H1 (cell line): Measurements from ENCODE around the gene IQGAP3. TPM values are rescaled to one million over a fixed set of nuclear protein-coding genes. Genes with fewer than 3 reads are reported as not detected.

ENCODE experiments used
- CTCF ChIA-PET: fragments of 300-600 bp; sonication (Branson Sonifier 250); formaldehyde crosslinking; loops from one replicate; lab custom pipeline; 2021; ENCODE audit not compliant: partially characterized antibody; lab: Charles Lee
- POLR2A ChIA-PET: fragments of 300-600 bp; sonication (Branson Sonifier 250); formaldehyde crosslinking; loops from one replicate; lab custom pipeline; 2021; ENCODE audit warnings: inconsistent platforms; ENCODE audit not compliant: partially characterized antibody; lab: Charles Lee
- DNase-seq, 2 experiments: peaks; one replicate each; pipeline versions ENCODE4 v3.0.0 to v3.0.0-alpha.2; 2010 to 2022; ENCODE audit warnings: low spot score in 2 of 2, low read depth in 1 of 2, mixed read lengths in 1 of 2
- FAIRE-seq: peaks from 2 replicates; lab custom pipeline; 2011; peaks lifted over from hg19 to GRCh38; lab: Jason Lieb, UNC
- H2AFZ ChIP-seq: 2 replicates; pipeline ENCODE4 v1.8.1; 2012; ENCODE audit warnings: low read length, inconsistent platforms
- H2AK5ac ChIP-seq: 2 replicates; pipeline ENCODE4 v1.6.1; 2013; ENCODE audit warnings: low read depth, low read length
- H2BK120ac ChIP-seq: replicated peaks from 2 replicates; pipeline ENCODE3; 2013; ENCODE audit warnings: low read depth, low read length, inconsistent platforms
- H2BK12ac ChIP-seq: 2 replicates; pipeline ENCODE4 v1.6.1; 2013; ENCODE audit warnings: low read depth, low read length
- H2BK15ac ChIP-seq: 2 replicates; pipeline ENCODE4 v1.6.1; 2013; ENCODE audit warnings: low read length
- H2BK20ac ChIP-seq: 2 replicates; pipeline ENCODE4 v1.6.1; 2013; ENCODE audit warnings: low read length
- H2BK5ac ChIP-seq: 2 replicates; pipeline ENCODE4 v1.6.1; 2013; ENCODE audit warnings: low read depth, low read length
- H3K14ac ChIP-seq: 2 replicates; pipeline ENCODE4 v1.6.1; 2013; ENCODE audit warnings: inconsistent platforms; ENCODE audit not compliant: insufficient read length
- H3K18ac ChIP-seq: 2 replicates; pipeline ENCODE4 v1.6.1; 2013; ENCODE audit warnings: low read length; ENCODE audit errors: extremely low read depth
- H3K23ac ChIP-seq: 2 replicates; pipeline ENCODE4 v1.6.1; 2013; ENCODE audit warnings: inconsistent platforms; ENCODE audit not compliant: insufficient read length
- H3K23me2 ChIP-seq: 2 replicates; pipeline ENCODE4 v1.6.1; 2013; ENCODE audit warnings: low read depth, low read length
- H3K27ac ChIP-seq: 2 replicates; pipeline ENCODE4 v1.6.1; 2011; ENCODE audit warnings: low read depth, low read length, inconsistent platforms
- H3K27me3 ChIP-seq, 4 experiments: replicated peaks in 1 of 4; 1 replicate in 1 of 4; 2 replicates in 3 of 4; pipeline versions ENCODE4 v1.6.1 to v1.8.1; 2011 to 2013; ENCODE audit warnings: low read length in 3 of 4, mild to moderate bottlenecking in 3 of 4, inconsistent platforms in 2 of 4, mixed read lengths in 2 of 4, moderate library complexity in 1 of 4; ENCODE audit not compliant: control insufficient read depth in 3 of 4, insufficient read depth in 3 of 4; ENCODE audit errors: extremely low read depth in 1 of 4
- H3K36me3 ChIP-seq, 4 experiments: 2 replicates each; pipeline versions ENCODE4 v1.6.1 to v1.8.1; 2011 to 2013; ENCODE audit warnings: mild to moderate bottlenecking in 4 of 4, low read length in 3 of 4, moderate library complexity in 2 of 4, control low read depth in 1 of 4, inconsistent platforms in 1 of 4; ENCODE audit not compliant: insufficient read depth in 4 of 4, control insufficient read depth in 2 of 4
- H3K4ac ChIP-seq: replicated peaks from 2 replicates; pipeline ENCODE3; 2013; ENCODE audit warnings: low read length, low read depth, mixed read lengths, inconsistent platforms; ENCODE audit not compliant: insufficient read length
- H3K4me1 ChIP-seq, 4 experiments: replicated peaks in 1 of 4; 1 replicate in 1 of 4; 2 replicates in 3 of 4; pipeline versions ENCODE4 v1.6.1 to v1.8.1; 2011 to 2013; ENCODE audit warnings: low read length in 3 of 4, inconsistent platforms in 2 of 4, mixed read lengths in 1 of 4; ENCODE audit not compliant: insufficient read depth in 4 of 4, control insufficient read depth in 3 of 4
- H3K4me2 ChIP-seq, 2 experiments: 2 replicates each; pipeline versions ENCODE4 v1.6.1 to v1.8.1; 2011 to 2013; ENCODE audit warnings: low read depth in 2 of 2, low read length in 2 of 2, control low read depth in 1 of 2, inconsistent platforms in 1 of 2, mild to moderate bottlenecking in 1 of 2; ENCODE audit not compliant: insufficient read depth in 1 of 2
- H3K4me3 ChIP-seq, 4 experiments: fragments of 200-600, 300-600 bp in 1 of 4; sonication (generic), shearing (Covaris generic), sonication (Bioruptor Twin) in 1 of 4; 2 replicates each; pipeline versions ENCODE4 v1.5.1 to v1.8.1; 2011 to 2016; ENCODE audit warnings: low read length in 4 of 4, low read depth in 3 of 4, control low read depth in 2 of 4, inconsistent platforms in 2 of 4, mild to moderate bottlenecking in 2 of 4, mixed read lengths in 1 of 4, moderate library complexity in 1 of 4; ENCODE audit not compliant: insufficient read depth in 2 of 4; ENCODE audit errors: extremely low read depth in 1 of 4
- H3K56ac ChIP-seq: replicated peaks from 2 replicates; pipeline ENCODE3; 2013; ENCODE audit warnings: low read depth, mild to moderate bottlenecking, mixed read lengths, low read length, inconsistent platforms; ENCODE audit not compliant: insufficient read length
- H3K79me1 ChIP-seq: 2 replicates; pipeline ENCODE4 v1.6.1; 2013; ENCODE audit warnings: low read depth, low read length, control low read depth
- H3K79me2 ChIP-seq, 2 experiments: 2 replicates each; pipeline versions ENCODE4 v1.6.1 to v1.8.1; 2012 to 2013; ENCODE audit warnings: low read length in 2 of 2, mild to moderate bottlenecking in 2 of 2, inconsistent platforms in 1 of 2; ENCODE audit not compliant: insufficient read depth in 2 of 2, control insufficient read depth in 1 of 2
- H3K9ac ChIP-seq, 4 experiments: replicated peaks in 1 of 4; 1 replicate in 1 of 4; 2 replicates in 3 of 4; pipeline versions ENCODE4 v1.6.1 to v1.8.1; 2011 to 2013; ENCODE audit warnings: low read depth in 3 of 4, low read length in 3 of 4, control low read depth in 2 of 4, mild to moderate bottlenecking in 2 of 4, moderate library complexity in 2 of 4, inconsistent platforms in 1 of 4; ENCODE audit errors: extremely low read depth in 1 of 4
- H3K9me3 ChIP-seq, 2 experiments: 2 replicates each; pipeline versions ENCODE4 v1.6.1 to v1.8.1; 2012 to 2013; ENCODE audit warnings: mild to moderate bottlenecking in 2 of 2, moderate library complexity in 2 of 2, control low read depth in 1 of 2, inconsistent platforms in 1 of 2, low read depth in 1 of 2, low read length in 1 of 2, mixed read lengths in 1 of 2; ENCODE audit not compliant: insufficient read depth in 2 of 2
- H4K20me1 ChIP-seq, 2 experiments: replicated peaks in 1 of 2; 2 replicates each; pipeline versions ENCODE3 to v1.8.1; 2011 to 2013; ENCODE audit warnings: inconsistent platforms in 2 of 2, low read length in 2 of 2, mild to moderate bottlenecking in 1 of 2; ENCODE audit not compliant: insufficient read depth in 2 of 2, control insufficient read depth in 1 of 2
- H4K5ac ChIP-seq: 2 replicates; pipeline ENCODE4 v1.6.1; 2013; ENCODE audit warnings: low read length, low read depth, mixed read lengths, inconsistent platforms; ENCODE audit not compliant: insufficient read length
- H4K8ac ChIP-seq: 2 replicates; pipeline ENCODE4 v1.8.0; 2013; ENCODE audit warnings: mild to moderate bottlenecking, moderate library complexity, low read length, inconsistent platforms; ENCODE audit not compliant: insufficient read depth; ENCODE audit errors: extremely low read depth
- H4K91ac ChIP-seq: replicated peaks from 2 replicates; pipeline ENCODE3; 2013; ENCODE audit warnings: low read length, mixed read lengths, inconsistent platforms; ENCODE audit not compliant: insufficient read length
- KDM4A ChIP-seq: IDR thresholded peaks from one replicate; pipeline ENCODE4 v1.7.1; 2012; ENCODE audit warnings: low read depth, mild to moderate bottlenecking, moderate library complexity, low read length, inconsistent platforms; ENCODE audit not compliant: severe bottlenecking
- SIRT6 ChIP-seq: IDR thresholded peaks from one replicate; pipeline ENCODE4 v1.7.1; 2012; ENCODE audit warnings: low read length, inconsistent platforms
- SP4 ChIP-seq: IDR thresholded peaks from 2 replicates; pipeline ENCODE4 v1.6.1; 2012; ENCODE audit warnings: low read length, inconsistent platforms
- WGBS, 2 experiments: shearing (Covaris generic) in 1 of 2; methylation state at CpG; one replicate each; pipeline versions ENCODE4 v1.1.6 to v1.1.7; 2013 to 2015; ENCODE audit warnings: low lambda C conversion rate in 2 of 2, mixed read lengths in 2 of 2, inconsistent platforms in 1 of 2, low coverage in 1 of 2, missing lambda C conversion rate in 1 of 2; ENCODE audit not compliant: insufficient replicate concordance in 2 of 2, insufficient coverage in 1 of 2, insufficient read length in 1 of 2; ENCODE audit errors: extremely low coverage in 1 of 2, missing lambda C conversion rate in 1 of 2; 5-methylcytosine and 5-hydroxymethylcytosine counted together
- polyA plus RNA-seq, 7 experiments: library from polyadenylated mRNA; depleted of rRNA in 3 of 7; stranded (reverse) in 5 of 7; unstranded in 2 of 7; fragments of >200 nt in 5 of 7; fragments of 200-250 nt in 2 of 7; gene quantifications; 1 replicate in 5 of 7; 2 replicates in 1 of 7; 4 replicates in 1 of 7; pipeline versions ENCODE4 v1.2.1 to v1.2.3, GENCODE V29; 2011 to 2013; ENCODE audit warnings: missing spikeins in 2 of 7, mixed read lengths in 2 of 7
- total RNA-seq: library from RNA; stranded (reverse); fragmentation: NEBNext Ultra II Directional; extraction: Animal tissue kit (Norgen Biotek cat#: 25700); gene quantifications from 2 replicates; pipeline ENCODE4 v1.2.1, GENCODE V29; 2021

The IQGAP3 gene
- total and polyA plus RNA-seq, 2 of the 8 experiments (the other 6 are each of a cell fraction or from before 2014, with no cell fraction given) = 14.6 to 22.3 TPM

DNA sequence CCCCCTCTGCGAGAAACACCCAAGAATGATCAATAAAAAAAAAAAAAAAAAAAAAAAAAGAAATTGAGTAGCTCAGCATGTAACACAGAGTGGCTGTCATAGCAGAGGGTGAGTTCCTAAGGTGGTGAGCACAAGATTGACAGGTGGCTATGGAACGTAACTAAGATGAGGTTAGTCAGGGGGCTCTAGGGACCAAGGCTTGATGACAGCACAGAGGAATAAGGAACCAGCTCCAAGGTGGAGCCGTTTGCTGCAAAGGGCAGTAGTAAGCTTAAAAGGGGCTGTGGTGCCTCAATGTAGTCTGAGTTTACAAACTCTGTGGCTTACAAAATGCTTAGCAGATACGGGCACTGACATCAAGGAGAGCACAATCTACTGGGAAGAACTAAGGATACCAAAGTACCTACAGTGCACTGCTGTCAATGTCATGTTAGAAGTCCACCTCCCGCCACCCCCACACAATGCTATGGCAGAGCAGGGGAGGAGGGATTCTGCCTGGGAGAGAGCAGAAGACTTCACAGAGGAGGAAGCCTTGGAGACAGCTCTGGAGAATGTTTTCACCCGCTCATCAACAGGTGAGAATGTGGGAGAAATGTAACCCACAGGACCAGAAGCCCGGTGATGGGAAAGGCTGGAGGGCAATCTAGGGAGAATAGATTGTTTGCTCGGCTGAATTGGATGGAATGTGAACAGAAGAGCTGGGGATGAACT, 13.1 kb downstream of the IQGAP3 start:
- POLR2A ChIA-PET = interaction anchor here (1.0 to 1.2 kb wide), 2 partner anchors 14 to 17 kb away, joined by 4 read pairs; no protein-coding TSS in a partner anchor
- H3K36me3 ChIP-seq = peaks cover 11 to 28% (median 22%) of the 10 kb centered on the region in 4 experiments; a peak in 7 of 8 replicates

More for the DNA sequence above, 13.1 kb downstream of the IQGAP3 start:
- H3K56ac ChIP-seq = no peak overlapping the region
- no peak overlapping the region for H4K91ac ChIP-seq
- H3K4me3 ChIP-seq = no peak overlapping the region
- no peak overlapping the region for H2BK20ac ChIP-seq
- CTCF ChIA-PET = interaction anchor here (0.9 to 1.0 kb wide), 2 partner anchors 14 to 26 kb away, joined by 3 read pairs; no protein-coding TSS in a partner anchor
- H3K4me1 ChIP-seq = no peaks in the 10 kb centered on the region
- H3K27ac ChIP-seq = no peak overlapping the region
- no peak overlapping the region for H3K18ac ChIP-seq
- no peak overlapping the region for H4K8ac ChIP-seq
- no peak for TF ChIP-seq SIRT6
- no peak for TF ChIP-seq SP4
- no peak for TF ChIP-seq KDM4A
- H2AFZ ChIP-seq = no peak overlapping the region
- 76% methylated on average over 7 of the region's 8 CpGs; no CpG with 5 or more reads in 1 of the 2 experiments for WGBS, 2 experiments
- H3K9ac ChIP-seq = no peak overlapping the region
- no peaks in the 10 kb centered on the region for H3K9me3 ChIP-seq
- no peak overlapping the region for H2AK5ac ChIP-seq
- H2BK15ac ChIP-seq = no peak overlapping the region
- no peaks in the 10 kb centered on the region for H3K79me2 ChIP-seq
- H3K23me2 ChIP-seq = no peaks in the 10 kb centered on the region
- H4K20me1 ChIP-seq = peaks cover 0 to 3% of the 10 kb centered on the region in 2 experiments
- H3K23ac ChIP-seq = no peak overlapping the region
- H4K5ac ChIP-seq = no peak overlapping the region
- H3K4ac ChIP-seq = no peak overlapping the region
- DNase-seq (no peak), FAIRE-seq (no peak)
- H2BK12ac ChIP-seq = no peak overlapping the region
- H2BK5ac ChIP-seq = no peak overlapping the region
- no peak overlapping the region for H2BK120ac ChIP-seq
- no peaks in the 10 kb centered on the region for H3K79me1 ChIP-seq
- H3K4me2 ChIP-seq = no peak overlapping the region
- no peaks in the 10 kb centered on the region for H3K27me3 ChIP-seq
- H3K14ac ChIP-seq = no peak overlapping the region
